ENCODE measurements around the gene STMP1.

STMP1 gene

DNA sequence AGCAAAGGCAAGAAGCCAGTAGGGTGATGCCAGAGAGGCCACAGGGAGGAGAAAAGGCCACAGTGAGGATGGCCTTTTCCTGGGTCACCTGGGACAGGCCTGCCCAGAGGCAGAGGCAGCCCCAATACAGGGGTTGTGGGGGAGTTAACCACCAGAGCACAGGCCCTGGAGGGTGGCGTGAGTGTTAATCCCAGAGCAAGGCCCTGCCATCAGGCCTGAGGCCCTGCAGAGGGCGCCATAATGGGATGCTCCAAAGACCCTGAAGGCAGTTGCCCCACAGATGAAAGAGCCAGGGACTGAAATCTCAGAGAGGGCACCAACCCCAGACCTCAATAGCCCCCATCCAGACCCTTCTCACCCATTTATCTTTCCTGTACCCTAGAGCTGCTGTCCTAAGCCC, 41.8 kb downstream of the STMP1 start:
- no peak for DNase-seq

DNA sequence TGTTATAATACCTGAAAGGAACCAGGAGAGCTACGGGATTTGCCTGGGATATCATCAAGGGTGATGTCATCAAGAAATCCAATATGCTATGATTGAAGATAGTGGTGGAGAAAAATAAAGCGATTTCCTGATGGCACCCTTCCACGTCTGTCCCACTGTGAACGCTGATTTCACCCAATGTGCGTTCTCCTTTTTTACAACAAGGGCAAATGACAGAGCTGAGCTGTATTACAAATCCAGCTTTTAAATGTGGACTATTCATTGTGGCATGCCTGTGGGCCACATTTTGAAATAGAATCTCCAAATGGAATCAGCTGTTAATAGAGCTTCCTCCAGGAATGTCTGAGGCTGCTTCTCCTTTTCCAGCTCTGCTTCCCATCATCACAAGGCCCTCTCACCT, 42.4 kb downstream of the STMP1 start:
- DNase-seq, result no peak

DNA sequence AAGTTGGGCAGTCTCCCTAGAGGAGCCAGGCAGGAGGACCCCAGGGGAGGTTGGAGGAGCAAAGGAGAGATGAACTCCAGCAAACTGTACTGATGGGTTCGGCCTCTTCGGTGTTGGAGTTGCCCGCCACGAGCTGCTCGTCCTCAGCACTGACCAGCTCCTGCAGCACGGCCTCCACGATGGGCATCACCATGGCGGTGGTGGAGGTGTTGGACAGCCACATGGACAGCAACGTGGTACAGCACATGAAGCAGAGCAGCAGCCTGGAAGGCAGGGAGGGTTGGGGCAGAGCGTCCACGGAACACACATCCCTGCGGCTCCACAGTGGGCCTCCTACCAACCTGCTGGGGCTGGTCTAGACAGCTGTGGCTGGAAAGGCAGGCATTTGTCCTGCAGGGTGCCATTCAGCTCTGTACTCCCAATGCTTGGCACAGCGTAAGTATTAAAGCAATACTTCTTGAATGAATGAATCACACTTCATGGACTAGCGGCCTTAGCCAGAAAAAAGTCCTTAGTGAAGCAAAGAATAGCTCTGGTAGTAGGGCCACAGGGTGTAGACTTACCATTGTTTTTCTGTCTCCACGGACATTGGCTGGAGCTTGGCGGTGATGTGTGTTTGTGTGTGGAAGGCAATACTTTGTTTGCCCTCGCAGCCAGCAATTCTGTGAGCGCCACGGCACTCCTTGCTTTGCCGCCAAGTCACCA, 43.9 kb downstream of the STMP1 start:
- no peak for DNase-seq

DNA sequence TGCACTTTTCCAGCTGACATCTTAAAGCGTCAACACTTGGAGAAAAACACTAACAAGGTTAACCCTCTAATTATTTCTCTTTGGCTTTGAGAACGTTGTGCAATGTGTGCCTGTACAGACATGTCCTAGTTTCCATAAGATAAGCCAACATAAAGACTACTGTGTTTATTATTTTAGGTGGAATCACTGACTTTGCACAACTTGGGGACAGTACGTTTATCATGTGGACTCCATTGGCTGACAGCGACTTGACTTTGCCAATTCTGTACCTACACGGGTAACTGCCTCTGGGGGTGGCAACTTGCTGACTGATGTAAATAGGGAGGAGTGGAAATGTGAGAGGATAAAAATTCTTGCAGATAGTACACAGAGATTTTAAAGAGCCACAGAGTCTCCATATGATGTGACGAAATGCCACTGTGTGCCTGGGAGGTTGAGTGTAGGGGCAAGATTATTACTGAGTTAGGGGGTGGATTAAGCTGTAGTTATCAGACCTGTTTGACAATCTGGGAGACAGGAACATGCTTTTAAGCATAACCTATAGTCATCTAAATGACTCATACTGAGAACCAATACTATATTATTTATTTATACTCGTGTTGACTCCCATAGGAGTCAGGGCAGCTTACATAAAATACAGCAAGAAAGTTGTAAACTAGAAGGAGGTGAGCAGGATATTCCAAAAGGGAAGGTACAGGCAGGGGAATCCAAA, 44.7 kb downstream of the STMP1 start:
- no peak for DNase-seq

DNA sequence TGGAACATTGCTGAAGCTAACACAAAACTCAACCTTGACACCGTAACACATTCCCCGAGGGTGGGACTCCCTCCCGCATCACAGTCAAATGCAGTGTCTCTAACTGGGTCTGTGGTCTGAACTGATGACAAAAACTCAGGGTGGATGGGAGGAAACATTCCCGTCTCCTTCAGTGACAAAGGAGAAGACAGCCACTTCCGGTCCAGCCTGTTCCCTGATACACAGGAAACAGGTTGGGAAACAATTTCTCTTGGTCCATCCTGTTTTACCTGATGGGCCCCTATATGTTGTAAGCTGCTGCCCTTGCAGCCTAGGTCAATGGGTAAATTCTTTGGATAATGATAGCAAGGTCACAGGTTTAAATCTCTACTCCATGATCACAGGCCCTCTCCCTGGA, 45.3 kb downstream of the STMP1 start:
- no peak for DNase-seq

DNA sequence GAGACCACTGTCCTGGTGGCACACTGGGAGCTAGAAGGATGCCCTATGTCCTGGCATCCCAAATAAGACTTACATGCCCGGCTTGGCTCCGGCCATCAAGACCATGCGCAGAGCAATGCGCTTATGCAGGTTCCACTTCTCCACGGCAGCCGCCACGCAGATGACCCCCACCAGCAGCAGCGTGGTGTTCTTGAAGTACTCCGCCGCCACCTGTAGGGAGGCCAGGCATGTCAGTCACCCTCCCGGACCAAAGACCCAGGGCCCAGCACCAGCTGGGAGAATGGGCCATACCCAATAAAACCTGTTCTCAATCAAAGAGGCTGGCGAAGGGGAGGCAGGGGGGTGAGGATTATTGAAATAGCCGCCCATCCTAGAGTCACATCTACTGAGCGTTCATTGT, 45.7 kb downstream of the STMP1 start:
- no peak for DNase-seq

DNA sequence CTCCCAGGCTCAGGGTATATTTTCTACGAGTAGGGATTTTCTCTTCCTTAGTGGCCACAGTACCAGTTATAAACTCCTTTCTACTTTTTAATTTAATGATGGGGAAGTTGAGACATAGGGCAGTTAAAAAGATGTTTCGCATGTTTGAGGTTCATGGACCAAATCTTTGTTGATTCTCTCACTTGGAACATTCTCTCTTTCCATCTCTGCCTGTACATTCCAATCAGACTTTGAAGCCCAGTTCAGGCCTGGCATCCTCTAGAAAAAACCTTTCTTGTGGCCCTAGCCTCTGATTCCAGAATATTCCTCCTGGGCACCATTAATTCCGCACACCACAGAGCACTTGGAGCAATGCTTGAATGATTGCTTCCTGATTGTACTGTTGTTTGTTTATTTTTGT, 47.2 kb downstream of the STMP1 start:
- DNase-seq, result no peak

DNA sequence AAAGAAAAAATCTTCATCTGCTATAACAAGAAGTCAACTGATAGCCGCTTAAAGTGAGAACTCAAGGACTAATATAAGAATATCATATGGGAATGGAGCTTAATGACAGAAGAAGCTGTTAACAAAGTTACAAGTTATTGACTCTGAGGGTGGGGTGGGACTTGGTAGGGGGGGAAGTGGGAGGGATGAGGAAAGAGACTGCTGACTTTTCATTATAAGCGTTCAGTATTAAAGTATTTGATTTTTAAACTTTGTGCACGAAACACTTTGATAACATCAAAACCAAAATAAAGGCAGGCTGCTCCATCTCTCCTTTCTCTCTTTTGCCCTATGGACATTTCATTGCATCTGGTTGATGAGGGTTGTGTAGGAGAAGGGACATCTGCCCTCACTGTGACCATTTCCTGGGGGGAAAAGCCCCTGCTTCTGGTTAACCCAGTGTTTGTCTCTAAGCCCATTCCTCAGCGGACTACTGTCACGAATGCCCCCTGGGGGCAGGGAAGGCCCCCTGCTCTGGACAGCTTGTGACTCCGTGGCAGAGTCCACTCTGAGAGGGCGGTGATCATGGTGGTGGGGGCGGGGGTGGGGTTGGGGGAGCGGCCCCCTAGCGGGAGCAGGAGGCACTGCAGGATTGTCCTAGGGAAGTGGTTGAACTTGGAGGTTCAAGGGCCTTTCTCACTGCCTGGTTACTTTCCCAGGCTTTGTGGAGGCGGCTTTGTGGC, 48.3 kb downstream of the STMP1 start:
- DNase-seq, result no peak

DNA sequence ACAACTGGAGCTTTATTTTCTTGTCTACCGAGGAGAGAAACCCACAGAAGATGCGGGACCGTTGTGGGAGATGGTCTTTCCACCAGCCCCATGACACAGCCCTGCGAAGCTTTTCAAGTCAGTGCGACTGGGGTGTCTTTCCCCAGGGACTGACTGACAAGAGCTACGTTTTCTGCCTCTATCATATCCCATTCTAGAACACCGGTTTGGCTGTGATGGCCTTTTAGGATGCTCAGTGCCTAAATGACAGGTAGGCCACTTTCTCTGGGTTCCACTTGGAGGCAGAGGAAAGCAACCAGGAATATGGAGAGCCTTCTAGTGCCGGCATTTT, 48.8 kb downstream of the STMP1 start:
- no peak for DNase-seq

DNA sequence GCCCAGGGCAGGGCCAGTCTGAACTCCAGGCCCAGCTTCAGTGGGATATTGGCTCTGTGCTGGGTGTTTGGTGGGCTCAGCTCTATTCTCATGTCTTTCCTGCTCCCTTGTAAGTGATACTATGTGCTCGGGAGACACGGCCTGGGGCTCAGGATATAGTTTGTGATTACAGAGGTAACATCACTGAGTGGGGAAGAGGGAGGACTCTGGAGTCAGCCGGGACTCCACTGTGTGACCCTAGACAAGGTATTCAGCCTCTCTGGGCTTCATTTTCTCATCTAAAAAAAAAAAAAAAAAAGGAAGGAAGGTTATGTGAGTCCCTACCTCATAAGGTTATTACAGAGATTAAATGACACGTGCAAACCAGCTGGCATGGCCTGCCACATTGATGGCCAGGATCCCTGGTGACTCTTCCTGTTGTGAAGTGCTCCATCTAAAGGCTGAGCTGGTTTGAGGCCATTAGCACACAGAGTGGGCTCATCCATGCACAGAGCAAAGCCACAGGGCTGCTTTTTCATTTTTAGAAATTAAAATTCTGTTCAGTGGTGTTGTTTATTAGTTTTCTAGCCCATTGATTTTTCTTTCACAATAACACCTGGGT, 50.0 kb downstream of the STMP1 start:
- DNase-seq, result no peak

DNA sequence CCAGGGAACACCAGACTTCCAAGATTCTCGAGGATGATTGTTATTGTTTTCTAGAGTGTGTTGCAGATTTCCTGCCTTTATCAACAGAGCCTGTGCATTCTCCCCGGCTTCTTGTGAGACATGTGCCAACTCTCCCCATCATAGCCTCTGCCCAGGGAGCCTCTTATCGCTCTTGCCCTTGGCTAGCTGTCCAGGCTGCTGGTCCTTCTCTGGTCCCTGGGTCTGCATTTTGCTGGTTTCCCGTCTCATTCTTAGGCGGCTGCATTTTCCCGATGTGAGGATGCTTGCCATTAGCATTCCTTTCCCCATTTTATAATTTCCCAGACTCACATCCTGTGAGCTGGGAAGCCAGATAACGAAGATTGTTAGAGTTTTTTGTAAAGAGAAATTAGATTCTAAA, 50.5 kb downstream of the STMP1 start:
- DNase-seq, result no peak

DNA sequence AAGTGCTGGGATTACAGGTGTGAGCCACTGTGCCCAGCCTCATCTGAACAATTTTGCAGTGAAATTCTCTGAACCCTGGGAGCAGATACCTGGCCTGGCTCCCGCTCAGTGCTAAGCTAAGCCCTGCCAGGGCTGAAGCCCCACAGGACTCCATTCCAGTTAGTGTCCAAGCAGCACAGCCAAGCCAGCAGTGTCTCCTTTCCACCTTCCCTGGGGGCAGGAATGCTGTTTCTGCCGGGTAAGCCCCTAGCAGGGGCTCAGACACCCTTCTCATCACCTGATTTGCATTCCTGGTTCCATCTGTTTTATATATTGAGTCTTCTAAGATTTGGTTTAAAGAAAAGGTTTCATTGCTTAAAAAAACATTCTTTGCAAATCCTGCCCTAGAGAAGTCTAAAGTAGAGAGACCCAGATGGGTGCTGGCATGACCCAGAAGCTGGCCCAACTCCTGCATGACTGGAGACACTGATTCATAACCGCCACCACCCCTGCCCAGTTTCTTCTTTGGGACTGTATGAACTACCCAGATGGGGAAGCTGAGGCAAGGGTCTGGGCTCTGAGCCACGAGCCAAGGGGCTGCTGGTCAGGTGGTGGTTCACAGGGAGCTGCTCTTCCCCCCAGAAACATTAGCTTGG, 51.6 kb downstream of the STMP1 start:
- DNase-seq, result no peak

DNA sequence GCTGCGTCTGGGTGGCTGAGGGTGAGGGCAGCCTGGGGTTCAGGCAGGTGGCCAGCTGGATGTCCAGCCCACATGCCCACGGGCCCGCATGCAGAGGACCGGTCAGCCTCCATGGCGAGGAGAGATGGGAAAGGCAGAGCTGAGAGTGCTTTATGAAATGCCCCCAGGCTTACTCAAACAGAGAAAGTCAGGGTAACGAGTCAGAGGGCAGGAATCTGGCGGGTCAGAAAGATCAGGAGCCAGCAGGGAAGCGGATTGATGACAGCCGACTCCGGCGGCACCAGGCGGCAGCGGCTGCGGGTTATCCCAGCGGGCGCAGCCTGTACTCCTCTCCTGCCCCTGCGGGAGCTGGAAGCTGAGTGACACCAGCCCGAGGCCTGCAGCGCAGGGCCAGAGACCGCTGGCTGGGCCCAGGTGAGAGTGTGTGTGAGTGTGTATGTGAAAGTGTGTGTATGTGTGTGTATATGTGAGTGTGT, 52.3 kb downstream of the STMP1 start:
- no peak for DNase-seq

DNA sequence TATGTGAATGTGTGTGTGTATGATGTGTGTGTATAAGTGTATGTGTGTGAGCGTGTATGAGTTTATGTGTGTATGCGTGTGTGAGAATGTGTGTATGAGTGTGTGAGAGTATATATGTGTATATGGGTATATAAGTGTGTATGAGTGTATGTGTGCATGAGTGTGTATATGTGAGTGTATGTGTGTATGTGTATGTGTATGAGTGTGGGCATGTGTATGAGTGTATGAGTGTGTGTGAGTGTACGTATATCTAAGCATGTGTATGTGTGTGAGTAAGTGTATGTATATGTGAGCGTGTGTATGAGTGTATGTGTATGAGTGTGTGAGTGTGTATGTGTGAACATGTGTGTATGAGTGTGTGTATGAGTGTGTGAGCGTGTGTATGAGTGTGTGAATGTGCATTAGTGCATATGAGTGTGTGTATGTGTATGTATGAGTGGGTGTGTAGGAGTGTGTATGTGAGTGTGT, 52.8 kb downstream of the STMP1 start:
- DNase-seq, result no peak

DNA sequence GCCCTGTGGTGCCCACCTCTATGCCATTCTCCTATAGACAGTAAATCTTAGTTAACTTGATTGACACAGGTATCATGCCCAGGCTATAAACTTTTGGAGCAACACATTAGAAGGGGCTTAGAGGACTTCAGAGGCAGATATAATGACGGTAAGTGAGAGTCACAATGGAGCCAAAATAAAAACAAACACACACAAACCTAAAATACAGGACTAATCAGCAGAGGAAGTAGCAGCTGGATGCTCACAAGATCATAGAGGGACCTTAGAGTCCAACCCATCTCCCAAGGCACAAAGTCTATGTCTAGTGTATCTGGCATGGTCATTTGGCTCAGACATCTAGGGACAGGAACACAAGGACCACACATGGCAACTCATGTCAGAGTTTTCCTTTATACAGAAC, 53.4 kb downstream of the STMP1 start:
- DNase-seq, result no peak

DNA sequence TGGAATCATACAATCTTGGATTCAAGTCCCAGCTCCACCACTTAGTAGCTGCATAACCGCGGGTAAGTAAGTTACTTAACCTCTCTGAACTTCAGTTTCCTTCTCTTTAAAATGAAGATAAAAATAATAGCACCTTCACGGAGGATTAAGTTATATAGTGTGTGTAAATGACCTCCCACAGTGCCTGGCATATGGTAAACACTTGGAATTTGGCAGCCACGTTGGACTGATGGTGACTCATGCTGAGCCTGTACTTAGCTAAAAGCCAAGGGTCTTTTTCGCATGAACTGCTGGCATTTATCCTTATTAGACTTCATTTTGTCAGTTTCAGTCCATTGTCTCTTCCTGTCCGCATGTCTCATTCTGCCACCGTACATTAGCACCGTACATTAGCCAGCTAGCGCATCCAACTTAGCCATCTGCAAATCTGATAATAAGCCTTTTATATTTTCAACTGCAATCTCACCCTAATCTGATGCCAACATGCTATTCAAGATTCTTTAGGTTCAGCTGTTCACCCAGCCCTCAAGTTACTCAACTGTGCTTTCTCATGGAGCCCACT, 54.4 kb downstream of the STMP1 start:
- DNase-seq, result no peak

DNA sequence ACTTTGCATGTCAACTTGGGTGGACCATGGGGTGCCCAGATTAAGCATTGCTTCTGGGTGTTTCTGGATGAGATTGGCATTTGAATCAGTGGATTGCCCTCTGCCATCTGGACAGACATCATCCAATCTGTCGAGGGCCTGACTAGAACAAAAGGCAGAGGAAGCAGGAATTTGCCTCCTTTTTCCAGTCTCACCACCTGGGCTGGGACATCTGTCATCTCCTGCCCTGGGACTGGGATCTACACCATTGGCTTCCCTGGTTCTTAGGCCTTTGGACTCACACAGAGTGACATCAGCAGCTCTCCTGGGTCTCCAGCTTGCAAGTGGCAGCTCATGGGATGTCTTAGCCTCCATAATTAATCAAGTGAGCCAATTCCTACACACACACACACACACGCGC, 55.4 kb downstream of the STMP1 start:
- DNase-seq, result no peak

DNA sequence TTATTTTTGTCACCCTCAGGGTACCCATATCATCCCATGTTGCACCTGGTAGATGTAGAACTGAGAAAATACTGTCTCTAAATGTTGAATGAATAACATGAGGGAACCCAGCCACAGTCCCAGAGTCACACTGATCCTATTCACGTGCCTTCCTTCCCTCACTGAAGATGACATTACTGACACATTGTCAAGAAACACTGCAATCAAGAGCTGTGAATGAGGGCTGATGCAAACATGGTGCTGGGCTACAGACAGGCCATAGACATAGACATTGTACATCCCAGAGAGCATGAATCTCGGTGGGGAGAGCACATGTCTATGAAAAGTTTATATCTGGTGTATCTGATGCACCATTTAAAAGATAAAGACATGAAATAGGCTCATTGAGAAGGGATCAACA, 55.9 kb downstream of the STMP1 start:
- DNase-seq, result no peak

DNA sequence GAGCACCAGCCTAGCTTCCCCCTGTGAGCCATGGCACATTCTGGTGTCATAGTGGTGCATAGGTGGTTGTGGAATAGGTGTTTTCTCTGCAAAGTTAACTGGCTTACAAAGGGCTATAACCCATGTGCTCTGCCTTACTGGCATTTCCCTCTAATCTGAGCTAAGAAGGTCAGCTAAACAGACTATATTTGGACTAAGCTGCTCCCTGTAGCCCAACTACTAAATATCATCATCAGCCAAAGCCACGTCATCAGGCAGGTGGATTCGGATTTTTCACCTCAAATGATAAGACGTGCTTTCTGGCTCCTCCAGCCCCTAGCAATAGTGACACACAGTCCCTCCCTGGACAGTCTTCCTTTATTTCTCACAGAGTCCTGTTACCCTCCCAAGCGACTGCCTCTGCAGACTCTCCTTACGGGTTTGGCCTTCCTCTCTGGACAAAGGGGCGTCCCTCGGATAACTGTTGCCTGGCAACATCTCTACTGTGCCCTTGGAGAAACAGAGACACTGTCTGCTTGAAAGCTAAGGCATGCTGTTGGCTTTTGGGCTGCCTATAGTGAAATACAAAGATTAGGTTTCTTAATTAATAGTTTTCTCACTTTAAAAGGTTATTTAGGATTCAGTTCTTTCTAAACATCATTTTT, 56.6 kb downstream of the STMP1 start:
- DNase-seq, result no peak

DNA sequence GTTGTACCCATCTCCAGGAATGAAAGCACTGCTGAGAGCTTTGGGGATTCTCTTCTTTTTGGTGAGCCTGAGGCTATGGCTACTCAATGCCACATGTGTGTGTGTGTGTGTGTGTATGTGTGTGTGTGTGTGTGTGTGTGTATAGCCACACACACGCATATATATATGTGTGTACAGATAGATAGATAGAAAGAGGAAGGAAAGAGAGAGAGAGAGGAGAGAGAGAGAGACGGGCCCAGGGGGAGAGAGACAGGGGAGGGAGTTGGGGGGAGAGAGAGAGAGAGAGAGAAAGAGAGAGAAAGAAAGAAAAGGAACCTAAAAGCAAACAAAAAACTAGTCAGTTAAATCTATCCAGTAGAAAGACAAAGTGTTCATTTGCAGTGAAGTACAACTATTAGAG, 57.4 kb downstream of the STMP1 start:
- DNase-seq, result no peak

DNA sequence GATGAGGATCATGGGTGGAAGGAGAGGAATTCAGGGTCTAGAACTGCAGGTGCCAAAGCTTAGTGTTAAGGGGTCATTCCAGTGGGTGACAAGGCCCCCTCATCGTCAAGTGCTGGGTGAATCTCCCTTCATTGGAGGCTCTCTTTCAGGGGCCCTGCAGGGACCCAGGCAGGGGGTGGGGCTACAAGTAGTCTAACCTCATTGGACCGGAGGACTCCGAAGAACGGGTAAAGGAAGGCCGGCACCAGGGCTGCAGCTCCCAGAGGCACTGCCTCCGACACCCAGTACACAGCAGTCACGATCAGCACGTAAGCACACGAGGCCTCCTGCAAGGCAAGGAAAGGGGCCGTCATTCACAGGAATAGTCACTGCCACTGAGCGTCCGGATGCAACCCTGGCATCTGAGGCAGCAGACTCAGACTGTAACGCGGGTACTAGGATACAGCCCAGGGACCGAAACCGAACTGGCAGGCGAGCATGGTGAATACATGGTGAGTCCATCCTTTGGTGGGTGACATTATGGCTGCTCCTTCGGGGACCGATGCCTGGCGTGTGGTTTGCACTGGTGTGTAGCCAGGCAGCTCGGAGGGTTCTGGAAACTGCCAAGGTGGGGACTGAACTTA, 59.0 kb downstream of the STMP1 start:
- no peak for DNase-seq

DNA sequence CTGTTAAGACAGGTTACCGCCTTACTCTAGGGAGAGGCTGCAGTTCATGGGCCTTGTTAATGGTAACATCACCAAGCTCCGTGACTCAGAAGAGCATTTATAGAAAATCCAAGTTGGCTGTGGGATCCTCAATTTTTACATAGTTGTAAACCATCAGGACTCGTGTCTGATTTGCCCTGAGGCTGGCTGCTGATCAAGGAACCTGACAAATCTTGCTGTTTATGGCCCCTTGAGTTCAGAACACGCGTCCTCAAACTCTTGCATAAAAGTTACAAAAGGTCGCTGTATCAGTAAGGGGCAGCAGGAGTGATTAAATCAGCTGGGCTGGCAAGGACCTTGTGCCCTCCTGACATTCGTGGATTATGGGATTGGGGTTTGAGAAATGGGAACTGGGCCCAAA, 61.1 kb downstream of the STMP1 start:
- no peak for DNase-seq
